Measurements from ENCODE around the gene CXorf65.

CXorf65 gene

GRCh38 chrX:71106427-71106826 lies at the start of gene CXorf65:
Gene CXorf65 (minus strand): TSS chrX:71106740. CDS start chrX:71106556, 184 bp downstream.
- in situ Hi-C loops (cut with HindIII; ENCODE audit: low pct_ligation_motif_present, low pct_unique_long_range_greater_than_20kb, low sequenced_read_pairs): no loop called here
- DNase-seq: no peak

- no peak for DNase-seq
- in situ Hi-C loops (cut with HindIII; ENCODE audit: low pct_ligation_motif_present, low pct_unique_long_range_greater_than_20kb, low sequenced_read_pairs): no loop called here
Measured at GRCh38 chrX:71154641-71155040, 48.1 kb upstream of the CXorf65 start.

- in situ Hi-C loops (cut with HindIII; ENCODE audit: low pct_ligation_motif_present, low pct_unique_long_range_greater_than_20kb, low sequenced_read_pairs): no loop called here
- DNase-seq: no peak
Measured at GRCh38 chrX:71154196-71154595, 47.7 kb upstream of the CXorf65 start.

DNA sequence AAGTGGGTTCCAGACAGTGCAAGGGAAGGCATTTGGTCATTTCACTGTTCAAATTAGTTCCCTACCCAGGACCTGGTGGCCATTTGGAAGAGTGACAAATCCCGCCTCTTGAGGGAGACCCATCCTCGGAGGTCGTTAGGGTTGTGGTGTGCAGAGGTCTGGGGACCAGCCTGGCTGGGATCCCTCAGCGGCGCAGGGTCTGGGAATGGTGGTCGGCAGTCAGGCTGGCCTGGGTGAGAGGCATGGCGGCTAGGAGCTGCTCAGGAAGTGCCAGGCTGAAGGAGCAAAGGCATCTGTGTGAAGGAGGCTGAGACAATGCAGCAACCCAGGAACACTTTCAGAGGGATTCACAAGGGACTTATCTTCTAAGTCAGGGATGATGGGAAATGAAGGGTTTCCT lies 44.8 kb upstream of the CXorf65 start:
- in situ Hi-C loops (cut with HindIII; ENCODE audit: low pct_ligation_motif_present, low pct_unique_long_range_greater_than_20kb, low sequenced_read_pairs): no loop called here
- DNase-seq: no peak

DNA sequence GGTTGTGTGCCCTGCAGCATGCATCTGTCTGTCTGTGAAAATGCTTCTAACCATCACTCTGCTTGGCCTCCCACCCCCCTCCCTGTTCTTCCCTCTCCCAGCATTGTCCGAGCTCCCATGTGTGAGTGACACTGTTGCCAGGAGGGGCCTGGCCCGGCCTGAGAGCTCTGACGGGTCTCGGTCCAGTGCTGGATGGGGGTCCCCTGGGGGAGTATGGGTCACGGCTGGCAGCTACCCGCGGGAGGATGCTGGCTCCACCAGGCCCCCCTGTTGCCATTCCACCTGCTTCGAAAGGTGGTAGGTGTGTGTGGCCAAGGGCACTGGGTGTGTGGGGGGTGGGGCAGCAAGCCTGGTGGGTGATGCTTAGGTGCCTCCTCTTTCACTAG lies 41.7 kb upstream of the CXorf65 start:
- DNase-seq: no peak
- in situ Hi-C loops (cut with HindIII; ENCODE audit: low pct_ligation_motif_present, low pct_unique_long_range_greater_than_20kb, low sequenced_read_pairs): no loop called here

DNA sequence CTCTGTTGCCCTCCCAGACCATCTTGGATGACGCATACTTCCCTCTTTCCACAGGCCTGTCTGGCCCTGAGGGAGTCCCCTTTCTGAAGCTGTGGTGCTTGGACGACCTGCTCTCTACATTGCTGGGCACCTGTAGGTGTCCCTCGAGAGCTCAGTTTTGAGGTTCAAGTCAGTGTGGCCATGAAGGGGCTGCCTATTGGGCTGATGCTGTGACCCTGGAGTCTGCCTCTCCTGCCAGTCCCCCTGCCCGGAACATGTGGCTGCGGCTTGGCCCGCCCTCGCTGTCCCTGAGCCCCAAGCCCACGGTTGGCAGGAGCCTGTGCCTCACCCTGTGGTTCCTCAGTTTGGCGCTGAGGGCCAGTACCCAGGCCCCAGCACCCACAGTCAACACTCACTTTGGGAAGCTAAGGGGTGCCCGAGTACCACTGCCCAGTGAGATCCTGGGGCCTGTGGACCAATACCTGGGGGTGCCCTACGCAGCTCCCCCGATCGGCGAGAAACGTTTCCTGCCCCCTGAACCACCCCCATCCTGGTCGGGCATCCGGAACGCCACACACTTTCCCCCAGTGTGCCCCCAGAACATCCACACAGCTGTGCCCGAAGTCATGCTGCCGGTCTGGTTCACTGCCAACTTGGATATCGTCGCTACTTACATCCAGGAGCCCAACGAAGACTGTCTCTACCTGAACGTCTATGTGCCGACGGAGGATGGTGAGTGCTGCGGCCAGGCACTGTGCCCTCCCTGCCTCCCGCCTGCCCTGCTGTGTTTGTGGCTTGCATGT lies 41.1 kb upstream of the CXorf65 start:
- in situ Hi-C loops (cut with HindIII; ENCODE audit: low pct_ligation_motif_present, low pct_unique_long_range_greater_than_20kb, low sequenced_read_pairs): no loop called here
- no peak for DNase-seq

GRCh38 chrX:71144651-71145050 lies 38.1 kb upstream of the CXorf65 start, which contains the start of gene NLGN3:
Gene NLGN3 (plus strand): TSS chrX:71144841. CDS start chrX:71147750, 2,909 bp downstream.
- no peak for DNase-seq
- in situ Hi-C loops (cut with HindIII; ENCODE audit: low pct_ligation_motif_present, low pct_unique_long_range_greater_than_20kb, low sequenced_read_pairs): no loop called here

GRCh38 chrX:71143508-71143907 lies 37.0 kb upstream of the CXorf65 start:
- in situ Hi-C loops (cut with HindIII; ENCODE audit: low pct_ligation_motif_present, low pct_unique_long_range_greater_than_20kb, low sequenced_read_pairs): no loop called here
- no peak for DNase-seq

DNA sequence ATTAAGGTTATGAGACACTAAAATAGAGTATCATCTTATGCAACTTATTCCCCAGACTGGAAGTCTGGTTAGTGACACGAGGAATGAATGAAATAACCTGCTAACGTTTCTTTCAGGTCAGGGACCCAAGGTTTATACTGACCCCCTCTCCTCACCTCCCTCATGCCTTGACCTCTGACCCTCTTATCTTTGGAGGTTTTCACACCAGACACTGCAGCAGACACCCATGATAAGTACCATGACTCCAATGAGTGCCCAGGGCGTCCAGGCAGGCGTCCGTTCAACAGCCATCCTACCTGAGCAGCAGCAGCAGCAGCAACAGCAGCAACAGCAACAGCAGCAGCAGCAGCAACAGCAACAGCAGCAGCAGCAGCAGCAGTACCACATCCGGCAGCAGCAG lies 33.9 kb upstream of the CXorf65 start:
- in situ Hi-C loops (cut with HindIII; ENCODE audit: low pct_ligation_motif_present, low pct_unique_long_range_greater_than_20kb, low sequenced_read_pairs): no loop called here
- DNase-seq: no peak

- in situ Hi-C loops (cut with HindIII; ENCODE audit: low pct_ligation_motif_present, low pct_unique_long_range_greater_than_20kb, low sequenced_read_pairs): no loop called here
- DNase-seq: no peak
Measured at GRCh38 chrX:71131510-71131909, 25.0 kb upstream of the CXorf65 start.

DNA sequence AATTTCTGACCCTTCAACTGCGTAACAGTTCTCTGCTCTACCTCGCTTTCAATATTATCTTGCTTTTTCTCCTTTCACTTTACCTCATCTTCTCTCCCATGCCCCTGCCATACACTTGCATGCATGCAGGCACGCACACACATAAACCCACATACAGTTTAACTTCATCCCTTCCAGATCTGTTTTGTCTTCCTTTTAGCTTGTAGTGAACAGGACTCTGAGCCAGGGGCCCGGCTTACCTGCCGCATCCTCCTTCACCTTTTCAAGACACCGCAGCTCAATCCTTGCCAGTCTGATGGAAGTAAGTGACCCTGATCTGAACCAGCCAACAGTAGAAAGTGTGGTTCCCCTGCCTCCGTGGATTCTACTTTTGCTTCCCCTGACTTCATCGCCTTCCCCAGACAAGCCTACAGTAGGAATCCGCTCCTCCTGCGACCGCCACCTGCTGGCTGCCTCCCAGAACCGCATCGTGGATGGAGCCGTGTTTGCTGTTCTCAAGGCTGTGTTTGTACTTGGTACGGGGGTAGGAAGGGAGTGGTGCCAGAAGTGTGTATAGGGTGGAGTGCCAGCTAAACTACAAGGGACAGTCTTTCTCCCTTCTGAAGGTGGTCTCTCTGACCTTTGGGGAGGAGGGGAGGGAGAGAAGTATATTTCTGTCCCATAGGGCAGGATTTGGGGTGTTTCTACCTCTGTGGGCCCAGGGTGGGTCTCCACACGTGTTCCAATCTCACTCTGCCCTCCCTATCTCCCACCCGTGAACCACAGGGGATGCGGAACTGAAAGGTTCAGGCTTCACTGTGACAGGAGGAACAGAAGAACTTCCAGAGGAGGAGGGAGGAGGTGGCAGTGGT lies 22.6 kb upstream of the CXorf65 start:
- DNase-seq: peak; percentile 37
- in situ Hi-C loops (cut with HindIII; ENCODE audit: low pct_ligation_motif_present, low pct_unique_long_range_greater_than_20kb, low sequenced_read_pairs): no loop called here

DNA sequence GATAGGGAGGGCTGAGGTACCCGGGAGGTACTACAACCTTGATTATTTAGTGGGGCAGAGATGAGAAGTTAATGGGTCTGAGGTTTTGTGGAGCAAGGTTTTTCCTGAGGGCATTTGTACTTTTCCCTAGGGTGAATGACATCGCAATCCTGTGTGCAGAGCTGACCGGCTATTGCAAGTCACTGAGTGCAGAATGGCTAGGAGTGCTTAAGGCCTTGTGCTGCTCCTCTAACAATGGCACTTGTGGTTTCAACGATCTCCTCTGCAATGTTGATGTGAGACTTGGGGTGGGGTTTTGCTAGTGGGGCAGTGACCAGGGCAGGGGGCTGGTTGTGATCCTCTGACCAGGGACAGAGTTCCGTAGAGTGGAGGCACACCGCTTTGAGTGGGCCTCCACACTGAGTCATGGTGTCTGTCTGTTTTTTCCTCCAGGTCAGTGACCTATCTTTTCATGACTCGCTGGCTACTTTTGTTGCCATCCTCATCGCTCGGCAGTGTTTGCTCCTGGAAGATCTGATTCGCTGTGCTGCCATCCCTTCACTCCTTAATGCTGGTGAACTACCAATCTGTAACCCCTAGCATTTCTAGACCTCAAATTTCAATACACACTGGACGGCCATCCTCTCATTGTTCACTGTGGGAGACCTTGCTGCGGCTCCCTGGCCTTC lies 21.8 kb upstream of the CXorf65 start:
- in situ Hi-C loops (cut with HindIII; ENCODE audit: low pct_ligation_motif_present, low pct_unique_long_range_greater_than_20kb, low sequenced_read_pairs): no loop called here
- DNase-seq: no peak

DNA sequence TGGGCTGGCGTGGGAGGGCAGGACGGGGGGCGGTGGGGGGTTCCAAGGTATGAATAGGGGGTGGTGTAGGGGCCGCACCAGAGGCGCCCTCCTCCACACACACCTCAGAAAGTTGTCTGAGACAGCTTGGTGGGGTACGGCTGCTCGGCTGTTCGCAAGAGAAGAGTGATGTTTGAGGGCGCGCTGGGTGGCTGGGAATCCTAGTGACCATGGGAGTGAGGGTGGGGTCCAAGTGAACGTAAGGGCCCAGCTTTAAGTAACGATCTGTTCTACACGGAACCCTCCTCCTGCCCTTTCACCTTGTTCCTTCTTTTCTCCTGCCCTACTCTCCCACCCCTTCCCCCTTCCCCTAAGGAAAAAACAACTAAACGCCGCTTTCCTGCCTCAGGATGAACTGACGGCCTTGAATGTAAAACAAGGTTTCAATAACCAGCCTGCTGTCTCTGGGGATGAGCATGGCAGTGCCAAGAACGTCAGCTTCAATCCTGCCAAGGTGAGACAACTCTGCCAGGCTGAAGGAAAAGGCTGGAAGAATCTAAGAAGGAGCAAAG lies 12.5 kb upstream of the CXorf65 start:
- in situ Hi-C loops (cut with HindIII; ENCODE audit: low pct_ligation_motif_present, low pct_unique_long_range_greater_than_20kb, low sequenced_read_pairs): no loop called here

GRCh38 chrX:71118032-71118984 lies 11.8 kb upstream of the CXorf65 start, which contains the start of gene MED12:
Gene MED12 (plus strand): TSS chrX:71118596. CDS start chrX:71118755, 159 bp downstream.
- DNase-seq: peak; percentile 68
- in situ Hi-C loops (cut with HindIII; ENCODE audit: low pct_ligation_motif_present, low pct_unique_long_range_greater_than_20kb, low sequenced_read_pairs): no loop called here

More for the DNA sequence above, 12.5 kb upstream of the CXorf65 start:
- no peak for DNase-seq

- in situ Hi-C loops (cut with HindIII; ENCODE audit: low pct_ligation_motif_present, low pct_unique_long_range_greater_than_20kb, low sequenced_read_pairs): no loop called here
- DNase-seq: no peak
Measured at GRCh38 chrX:71117358-71117757, 10.8 kb upstream of the CXorf65 start.

- in situ Hi-C loops (cut with HindIII; ENCODE audit: low pct_ligation_motif_present, low pct_unique_long_range_greater_than_20kb, low sequenced_read_pairs): no loop called here
- no peak for DNase-seq
Measured at GRCh38 chrX:71111921-71112431, 5.4 kb upstream of the CXorf65 start.

- in situ Hi-C loops (cut with HindIII; ENCODE audit: low pct_ligation_motif_present, low pct_unique_long_range_greater_than_20kb, low sequenced_read_pairs): no loop called here
- DNase-seq: no peak
Measured at GRCh38 chrX:71111141-71111843, 4.8 kb upstream of the CXorf65 start, which contains the start of gene IL2RG. Gene IL2RG (minus strand): TSS chrX:71111577. CDS start chrX:71111539, 38 bp downstream.
